IPS-NIHi7 (cell line): ENCODE measurements around the gene THSD7A.

Experiments
- DNase-seq: peaks from one replicate; pipeline ENCODE4 v3.0.0; 2012; ENCODE audit warnings: mixed read lengths; ENCODE audit errors: extremely low spot score

The THSD7A gene

GRCh38 chr7:11750191-11750590 is 81.8 kb downstream of the THSD7A start:
- DNase-seq, result no peak

- DNase-seq, result no peak
Measured at GRCh38 chr7:11749629-11750028, 82.4 kb downstream of the THSD7A start.

GRCh38 chr7:11748884-11749283 is 83.1 kb downstream of the THSD7A start:
- no peak for DNase-seq

- no peak for DNase-seq
Measured at GRCh38 chr7:11747715-11748485, 84.1 kb downstream of the THSD7A start.

- no peak for DNase-seq
Measured at GRCh38 chr7:11746591-11746990, 85.4 kb downstream of the THSD7A start.

- DNase-seq, result no peak
Measured at GRCh38 chr7:11743548-11743947, 88.5 kb downstream of the THSD7A start.

GRCh38 chr7:11743016-11743415 is 89.0 kb downstream of the THSD7A start:
- DNase-seq, result no peak

- DNase-seq, result no peak
Measured at GRCh38 chr7:11742496-11742895, 89.5 kb downstream of the THSD7A start.

GRCh38 chr7:11737723-11738122 is 94.3 kb downstream of the THSD7A start:
- no peak for DNase-seq

GRCh38 chr7:11732207-11732606 is 99.8 kb downstream of the THSD7A start:
- no peak for DNase-seq

GRCh38 chr7:11730725-11731124 is 101.3 kb downstream of the THSD7A start:
- no peak for DNase-seq

- no peak for DNase-seq
Measured at GRCh38 chr7:11727864-11728263, 104.1 kb downstream of the THSD7A start.

- DNase-seq, result no peak
Measured at GRCh38 chr7:11726794-11727155, 105.2 kb downstream of the THSD7A start.

- DNase-seq, result no peak
Measured at GRCh38 chr7:11726001-11726793, 105.8 kb downstream of the THSD7A start.

GRCh38 chr7:11716185-11716584 is 115.8 kb downstream of the THSD7A start:
- DNase-seq, result no peak

GRCh38 chr7:11714676-11715075 is 117.3 kb downstream of the THSD7A start:
- DNase-seq, result no peak

GRCh38 chr7:11714205-11714604 is 117.8 kb downstream of the THSD7A start:
- DNase-seq, result no peak

- no peak for DNase-seq
Measured at GRCh38 chr7:11713352-11713751, 118.6 kb downstream of the THSD7A start.

- no peak for DNase-seq
Measured at GRCh38 chr7:11710377-11710776, 121.6 kb downstream of the THSD7A start.

GRCh38 chr7:11709196-11709595 is 122.8 kb downstream of the THSD7A start:
- DNase-seq, result no peak

GRCh38 chr7:11707606-11708193 is 124.3 kb downstream of the THSD7A start:
- no peak for DNase-seq

- DNase-seq, result no peak
Measured at GRCh38 chr7:11706666-11707605, 125.1 kb downstream of the THSD7A start.
